ENCODE measurements around the gene ITSN1.

DNA sequence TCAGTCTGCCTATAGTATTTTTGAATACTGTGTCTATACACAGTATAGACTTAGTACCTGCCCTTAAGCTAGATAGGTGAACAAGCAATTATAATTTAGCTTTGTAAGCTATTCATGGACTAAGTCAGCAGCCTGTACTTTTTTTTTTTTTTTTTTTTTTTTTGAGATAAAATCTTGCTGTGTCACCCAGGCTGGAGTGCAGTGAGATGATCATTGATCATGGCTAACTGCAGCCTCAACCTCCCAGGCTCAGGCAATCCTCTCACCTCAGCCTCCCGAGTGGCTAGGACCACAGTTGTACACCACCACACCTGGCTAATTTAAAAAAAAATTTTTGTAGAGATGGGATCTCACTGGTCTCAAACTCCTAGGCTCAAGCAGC lies 17.3 kb downstream of the ITSN1 start:
- TF ChIP-seq, protein P1, sequence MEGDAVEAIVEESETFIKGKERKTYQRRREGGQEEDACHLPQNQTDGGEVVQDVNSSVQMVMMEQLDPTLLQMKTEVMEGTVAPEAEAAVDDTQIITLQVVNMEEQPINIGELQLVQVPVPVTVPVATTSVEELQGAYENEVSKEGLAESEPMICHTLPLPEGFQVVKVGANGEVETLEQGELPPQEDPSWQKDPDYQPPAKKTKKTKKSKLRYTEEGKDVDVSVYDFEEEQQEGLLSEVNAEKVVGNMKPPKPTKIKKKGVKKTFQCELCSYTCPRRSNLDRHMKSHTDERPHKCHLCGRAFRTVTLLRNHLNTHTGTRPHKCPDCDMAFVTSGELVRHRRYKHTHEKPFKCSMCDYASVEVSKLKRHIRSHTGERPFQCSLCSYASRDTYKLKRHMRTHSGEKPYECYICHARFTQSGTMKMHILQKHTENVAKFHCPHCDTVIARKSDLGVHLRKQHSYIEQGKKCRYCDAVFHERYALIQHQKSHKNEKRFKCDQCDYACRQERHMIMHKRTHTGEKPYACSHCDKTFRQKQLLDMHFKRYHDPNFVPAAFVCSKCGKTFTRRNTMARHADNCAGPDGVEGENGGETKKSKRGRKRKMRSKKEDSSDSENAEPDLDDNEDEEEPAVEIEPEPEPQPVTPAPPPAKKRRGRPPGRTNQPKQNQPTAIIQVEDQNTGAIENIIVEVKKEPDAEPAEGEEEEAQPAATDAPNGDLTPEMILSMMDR (IDR thresholded peaks at IDR 0.05), result no peak
- no peak for TF ChIP-seq POLR2A (IDR thresholded peaks at IDR 0.05)
- no peak for TF ChIP-seq POLR2AphosphoS5 (IDR thresholded peaks at IDR 0.05)
